Body of pancreas (tissue), 4 donors: ENCODE measurements around the gene JPH3.

ENCODE experiments used
- POLR2A ChIP-seq, 3 donors: fragments of 450-650 bp; IDR thresholded peaks; one replicate each; pipeline ENCODE4 v1.6.1; 2016; ENCODE audit warnings: antibody characterized with exemption in 3 of 3, mild to moderate bottlenecking in 2 of 3
- TF ChIP-seq, protein P1 (sequence below), 7 experiments: fragments of 450-650 bp in 4 of 7; fragments of 200-600 bp in 3 of 7; sonication (generic) in 3 of 7; IDR thresholded peaks; one replicate each; pipeline ENCODE4 v1.5.1; 2016 to 2019; ENCODE audit warnings: antibody characterized with exemption in 7 of 7

DNA sequence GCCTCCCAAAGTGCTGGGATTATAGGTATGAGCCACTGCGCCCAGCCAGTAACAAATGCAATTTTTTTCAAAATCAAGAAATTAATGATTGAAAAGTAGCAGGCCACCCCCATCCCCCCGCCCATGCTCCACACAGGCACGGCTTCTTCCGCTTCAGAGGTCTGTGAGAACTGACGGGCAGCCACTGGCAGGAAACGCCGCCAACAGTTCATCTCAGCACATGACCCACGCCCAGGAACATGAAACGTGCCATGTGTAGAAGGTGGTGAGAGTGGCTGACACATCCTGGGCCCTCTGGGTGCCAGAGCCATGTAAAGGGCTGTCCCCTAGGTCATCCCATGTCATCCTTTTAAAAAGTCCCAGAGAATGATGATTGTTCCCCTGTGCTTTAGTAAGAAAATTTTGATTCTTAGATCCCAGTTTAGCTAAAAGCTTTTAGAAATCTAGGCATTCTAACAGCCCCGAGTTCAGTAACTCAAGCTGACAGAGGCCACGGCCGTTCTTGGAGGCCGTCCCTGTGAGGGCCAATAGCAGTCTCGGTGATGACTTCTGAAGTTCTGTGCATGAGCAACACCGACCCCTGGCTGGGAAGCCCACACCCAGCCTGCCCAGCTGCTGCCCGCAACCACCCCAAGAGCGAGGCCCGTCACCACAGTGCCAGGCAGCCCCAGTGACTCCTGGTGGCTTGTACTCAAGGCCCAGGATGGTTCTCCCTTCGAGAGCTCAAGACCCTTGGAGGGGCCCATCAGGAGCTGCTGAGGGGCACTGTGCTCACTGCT lies 111.3 kb downstream of the JPH3 start:
- TF ChIP-seq, protein P1, sequence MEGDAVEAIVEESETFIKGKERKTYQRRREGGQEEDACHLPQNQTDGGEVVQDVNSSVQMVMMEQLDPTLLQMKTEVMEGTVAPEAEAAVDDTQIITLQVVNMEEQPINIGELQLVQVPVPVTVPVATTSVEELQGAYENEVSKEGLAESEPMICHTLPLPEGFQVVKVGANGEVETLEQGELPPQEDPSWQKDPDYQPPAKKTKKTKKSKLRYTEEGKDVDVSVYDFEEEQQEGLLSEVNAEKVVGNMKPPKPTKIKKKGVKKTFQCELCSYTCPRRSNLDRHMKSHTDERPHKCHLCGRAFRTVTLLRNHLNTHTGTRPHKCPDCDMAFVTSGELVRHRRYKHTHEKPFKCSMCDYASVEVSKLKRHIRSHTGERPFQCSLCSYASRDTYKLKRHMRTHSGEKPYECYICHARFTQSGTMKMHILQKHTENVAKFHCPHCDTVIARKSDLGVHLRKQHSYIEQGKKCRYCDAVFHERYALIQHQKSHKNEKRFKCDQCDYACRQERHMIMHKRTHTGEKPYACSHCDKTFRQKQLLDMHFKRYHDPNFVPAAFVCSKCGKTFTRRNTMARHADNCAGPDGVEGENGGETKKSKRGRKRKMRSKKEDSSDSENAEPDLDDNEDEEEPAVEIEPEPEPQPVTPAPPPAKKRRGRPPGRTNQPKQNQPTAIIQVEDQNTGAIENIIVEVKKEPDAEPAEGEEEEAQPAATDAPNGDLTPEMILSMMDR (IDR thresholded peaks at IDR 0.05) = no peak
- no peak for TF ChIP-seq POLR2A (IDR thresholded peaks at IDR 0.05)
